HCT116 (cell line): ENCODE data around the gene NOL3.

ENCODE experiments used
- EZH2 ChIP-seq: fragments of 200-600 bp; sonication (generic); IDR thresholded peaks from 2 replicates; pipeline ENCODE4 v1.6.1; 2017; ENCODE audit warnings: antibody characterized with exemption, mixed run types
- EZH2phosphoT487 ChIP-seq: fragments of 200-600 bp; IDR thresholded peaks from 2 replicates; pipeline ENCODE4 v1.6.1; 2018; ENCODE audit warnings: antibody characterized with exemption, borderline replicate concordance
- POLR2A ChIP-seq: IDR thresholded peaks from 2 replicates; pipeline ENCODE4 v1.7.0; 2011; ENCODE audit warnings: borderline replicate concordance; ENCODE audit not compliant: insufficient read depth, insufficient read length; ENCODE audit errors: extremely low read depth
- TF ChIP-seq, protein P1 (sequence below): IDR thresholded peaks from 2 replicates; pipeline ENCODE4 v1.6.1; 2012
- TF ChIP-seq, protein P2 (sequence below), 3 experiments: fragments of 200-600 bp in 1 of 3; sonication (generic) in 1 of 3; IDR thresholded peaks in 2 of 3; conservative IDR thresholded peaks in 1 of 3; 2 replicates each; pipeline ENCODE4 v1.5.1; 2012 to 2017; ENCODE audit warnings: low read depth in 2 of 3, low read length in 2 of 3, antibody characterized with exemption in 1 of 3, borderline replicate concordance in 1 of 3, control low read depth in 1 of 3, mild to moderate bottlenecking in 1 of 3, mixed read lengths in 1 of 3, mixed run types in 1 of 3, moderate library complexity in 1 of 3; ENCODE audit not compliant: insufficient read depth in 1 of 3

DNA sequence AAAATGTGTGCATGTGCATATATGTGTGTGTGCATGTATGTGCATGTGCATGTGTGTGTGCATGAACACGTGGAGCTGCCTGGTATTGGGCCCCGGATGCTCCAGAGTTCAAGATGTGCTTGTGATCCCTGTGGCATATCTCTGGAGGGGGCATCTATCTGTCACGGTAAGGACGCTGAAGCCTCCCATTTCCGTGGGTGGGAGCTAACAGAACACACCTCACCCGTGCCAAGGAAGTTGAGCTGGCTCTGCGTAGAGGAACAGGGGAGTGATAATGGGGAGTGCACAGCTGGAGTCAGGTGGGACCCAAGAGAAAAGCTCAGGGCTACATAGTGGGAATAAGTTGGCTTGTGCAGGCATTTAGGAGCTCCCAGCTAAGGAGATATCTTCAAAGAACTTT is 41.3 kb downstream of the NOL3 start:
- TF ChIP-seq EZH2 (no peak), EZH2phosphoT487 (no peak), POLR2A (no peak)
- TF ChIP-seq, protein P1, sequence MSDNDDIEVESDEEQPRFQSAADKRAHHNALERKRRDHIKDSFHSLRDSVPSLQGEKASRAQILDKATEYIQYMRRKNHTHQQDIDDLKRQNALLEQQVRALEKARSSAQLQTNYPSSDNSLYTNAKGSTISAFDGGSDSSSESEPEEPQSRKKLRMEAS = no peak
- TF ChIP-seq, protein P2, sequence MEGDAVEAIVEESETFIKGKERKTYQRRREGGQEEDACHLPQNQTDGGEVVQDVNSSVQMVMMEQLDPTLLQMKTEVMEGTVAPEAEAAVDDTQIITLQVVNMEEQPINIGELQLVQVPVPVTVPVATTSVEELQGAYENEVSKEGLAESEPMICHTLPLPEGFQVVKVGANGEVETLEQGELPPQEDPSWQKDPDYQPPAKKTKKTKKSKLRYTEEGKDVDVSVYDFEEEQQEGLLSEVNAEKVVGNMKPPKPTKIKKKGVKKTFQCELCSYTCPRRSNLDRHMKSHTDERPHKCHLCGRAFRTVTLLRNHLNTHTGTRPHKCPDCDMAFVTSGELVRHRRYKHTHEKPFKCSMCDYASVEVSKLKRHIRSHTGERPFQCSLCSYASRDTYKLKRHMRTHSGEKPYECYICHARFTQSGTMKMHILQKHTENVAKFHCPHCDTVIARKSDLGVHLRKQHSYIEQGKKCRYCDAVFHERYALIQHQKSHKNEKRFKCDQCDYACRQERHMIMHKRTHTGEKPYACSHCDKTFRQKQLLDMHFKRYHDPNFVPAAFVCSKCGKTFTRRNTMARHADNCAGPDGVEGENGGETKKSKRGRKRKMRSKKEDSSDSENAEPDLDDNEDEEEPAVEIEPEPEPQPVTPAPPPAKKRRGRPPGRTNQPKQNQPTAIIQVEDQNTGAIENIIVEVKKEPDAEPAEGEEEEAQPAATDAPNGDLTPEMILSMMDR (IDR thresholded peaks at IDR 0.05 in 2 of 3, conservative IDR thresholded peaks at IDR 0.05 in 1 of 3; ENCODE audit: borderline replicate concordance in 1 of 3, insufficient read depth in 1 of 3, low read depth in 2 of 3, low read length in 2 of 3) = no peak
